Peyer's patch (tissue), 4 donors: ENCODE data around the gene PXDN. TPM values are rescaled to one million over a fixed set of nuclear protein-coding genes. Genes with fewer than 3 reads are reported as not detected.

Experiments
- DNase-seq, 3 donors: peaks; one replicate each; pipeline ENCODE4 v3.0.0-alpha.2; 2017 to 2019
- H3K27ac ChIP-seq, 4 donors: fragments of 200-600 bp; sonication (generic); one replicate each; pipeline ENCODE4 v1.5.1; 2016 to 2019
- H3K27me3 ChIP-seq, 2 donors: fragments of 200-600 bp; sonication (generic); one replicate each; pipeline ENCODE4 v1.5.1; 2019
- H3K36me3 ChIP-seq, 3 donors: fragments of 200-600 bp; sonication (generic); one replicate each; pipeline ENCODE4 v1.5.1; 2016 to 2019
- H3K4me1 ChIP-seq, 4 donors: fragments of 200-600 bp; sonication (generic); one replicate each; pipeline ENCODE4 v1.5.1; 2016 to 2019
- H3K4me3 ChIP-seq, 4 donors: fragments of 200-600 bp; sonication (generic); 1 replicate in 3 of 4; 2 replicates in 1 of 4; pipeline ENCODE4 v1.5.1; 2016 to 2019; ENCODE audit warnings: mild to moderate bottlenecking in 1 of 4
- H3K9me3 ChIP-seq, 4 donors: fragments of 200-600 bp; sonication (generic); one replicate each; pipeline ENCODE4 v1.5.1; 2016 to 2019; ENCODE audit warnings: mild to moderate bottlenecking in 1 of 4
- POLR2A ChIP-seq, 2 donors: fragments of 450-650 bp; IDR thresholded peaks; one replicate each; pipeline ENCODE4 v1.5.1; 2017; ENCODE audit warnings: antibody characterized with exemption in 2 of 2, mild to moderate bottlenecking in 2 of 2, moderate library complexity in 2 of 2
- total RNA-seq, 4 donors: library from RNA; depleted of rRNA; stranded (reverse); fragments of >200 nt; gene quantifications; one replicate each; pipeline ENCODE4 v1.1.0, GENCODE V29; 2016
- TF ChIP-seq, protein P1 (sequence below), 6 experiments: fragments of 450-650 bp in 4 of 6; fragments of 200-600 bp in 2 of 6; sonication (generic) in 1 of 6; IDR thresholded peaks; one replicate each; pipeline ENCODE4 v1.5.1; 2017 to 2019; ENCODE audit warnings: antibody characterized with exemption in 6 of 6, mild to moderate bottlenecking in 3 of 6, moderate library complexity in 1 of 6

Gene PXDN
- total RNA-seq, 4 donors from 2014 or later, result 7.5 to 148 (median 21.0) TPM

DNA sequence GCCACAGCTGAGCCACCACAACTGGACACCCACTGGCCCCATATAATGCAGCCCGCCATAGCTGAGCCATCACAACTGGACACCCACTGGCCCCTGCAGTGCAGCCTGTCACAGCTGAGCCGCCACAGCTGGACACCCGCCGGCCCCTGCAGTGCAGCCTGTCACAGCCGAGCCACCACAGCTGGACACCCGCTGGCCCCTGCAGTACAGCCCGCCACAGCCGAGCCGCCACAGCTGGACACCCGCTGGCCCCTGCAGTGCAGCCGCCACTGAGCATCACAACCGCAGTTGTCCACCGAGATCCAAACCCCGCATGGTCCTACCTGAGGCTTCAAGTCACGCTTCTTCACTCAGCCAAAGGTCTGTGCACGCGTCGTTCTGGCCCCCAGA, 134.2 kb downstream of the PXDN start:
- Histone ChIP-seq H3K4me3 (no peak overlapping the region), H3K27me3 (no peaks in the 10 kb centered on the region), H3K9me3 (no peaks in the 10 kb centered on the region), H3K27ac (no peak overlapping the region), H3K36me3 (no peaks in the 10 kb centered on the region), H3K4me1 (peaks cover 0 to 5% (median 0%) of the 10 kb centered on the region in 4 donors)
- TF ChIP-seq, protein P1, sequence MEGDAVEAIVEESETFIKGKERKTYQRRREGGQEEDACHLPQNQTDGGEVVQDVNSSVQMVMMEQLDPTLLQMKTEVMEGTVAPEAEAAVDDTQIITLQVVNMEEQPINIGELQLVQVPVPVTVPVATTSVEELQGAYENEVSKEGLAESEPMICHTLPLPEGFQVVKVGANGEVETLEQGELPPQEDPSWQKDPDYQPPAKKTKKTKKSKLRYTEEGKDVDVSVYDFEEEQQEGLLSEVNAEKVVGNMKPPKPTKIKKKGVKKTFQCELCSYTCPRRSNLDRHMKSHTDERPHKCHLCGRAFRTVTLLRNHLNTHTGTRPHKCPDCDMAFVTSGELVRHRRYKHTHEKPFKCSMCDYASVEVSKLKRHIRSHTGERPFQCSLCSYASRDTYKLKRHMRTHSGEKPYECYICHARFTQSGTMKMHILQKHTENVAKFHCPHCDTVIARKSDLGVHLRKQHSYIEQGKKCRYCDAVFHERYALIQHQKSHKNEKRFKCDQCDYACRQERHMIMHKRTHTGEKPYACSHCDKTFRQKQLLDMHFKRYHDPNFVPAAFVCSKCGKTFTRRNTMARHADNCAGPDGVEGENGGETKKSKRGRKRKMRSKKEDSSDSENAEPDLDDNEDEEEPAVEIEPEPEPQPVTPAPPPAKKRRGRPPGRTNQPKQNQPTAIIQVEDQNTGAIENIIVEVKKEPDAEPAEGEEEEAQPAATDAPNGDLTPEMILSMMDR (IDR thresholded peaks at IDR 0.05), result no peak
- no peak for TF ChIP-seq POLR2A (IDR thresholded peaks at IDR 0.05)
- DNase-seq, result no peak

DNA sequence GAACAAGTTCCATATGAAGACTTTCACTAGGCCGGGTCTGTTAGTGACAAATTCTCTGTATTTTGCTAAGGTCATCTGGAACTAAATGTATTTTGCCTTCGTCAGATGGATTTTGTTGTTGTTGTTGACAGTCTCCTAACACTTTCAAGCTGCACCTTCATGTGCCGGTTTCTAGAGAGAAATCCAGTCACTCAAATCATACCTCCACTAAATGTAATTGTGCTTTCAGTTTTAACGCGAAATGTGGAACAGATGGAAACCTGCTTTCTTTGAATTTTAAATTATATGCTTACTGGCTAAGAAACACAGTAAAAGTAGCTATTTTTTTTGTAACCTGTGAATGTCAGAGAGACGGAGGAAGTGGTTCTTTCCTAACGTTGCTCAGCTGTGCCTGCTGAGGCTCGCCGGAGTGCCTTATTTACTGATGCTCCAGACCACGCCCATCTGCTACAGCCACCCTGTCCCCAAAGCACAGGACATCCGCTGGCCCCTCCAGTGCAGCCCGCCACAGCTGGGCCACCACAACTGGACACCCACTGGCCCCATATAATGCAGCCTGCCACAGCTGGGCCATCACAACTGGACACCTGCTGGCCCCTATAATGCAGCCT, 134.7 kb downstream of the PXDN start:
- Histone ChIP-seq H3K9me3 (no peaks in the 10 kb centered on the region), H3K27ac (no peak overlapping the region), H3K27me3 (no peaks in the 10 kb centered on the region), H3K36me3 (no peaks in the 10 kb centered on the region), H3K4me3 (no peak overlapping the region), H3K4me1 (peaks cover 0 to 6% (median 0%) of the 10 kb centered on the region in 4 donors)
- TF ChIP-seq, protein P1 (IDR thresholded peaks at IDR 0.05), result no peak
- no peak for TF ChIP-seq POLR2A (IDR thresholded peaks at IDR 0.05)
- DNase-seq, result peak in 2 of 3 donors; percentile 20 to 30

DNA sequence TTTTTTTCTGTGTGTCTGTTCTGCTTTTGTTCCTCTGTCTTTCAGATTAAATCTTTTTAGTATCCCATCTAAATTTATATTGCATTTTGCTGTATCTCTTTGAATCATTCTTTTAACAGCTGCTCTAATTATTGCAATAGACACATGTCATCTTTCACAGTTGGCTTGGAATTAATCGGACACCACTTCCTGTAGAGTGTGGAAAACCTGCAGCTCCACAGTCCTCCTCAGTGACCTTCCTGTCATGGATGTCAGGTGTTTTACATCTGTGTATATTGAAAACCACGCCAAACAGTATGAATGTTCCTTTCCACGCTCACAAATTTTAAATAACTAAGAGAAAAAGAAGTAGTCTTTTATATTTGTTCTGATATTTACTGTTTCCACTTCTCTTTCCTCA, 135.3 kb downstream of the PXDN start:
- Histone ChIP-seq H3K36me3 (no peaks in the 10 kb centered on the region), H3K4me1 (peaks cover 0 to 6% (median 0%) of the 10 kb centered on the region in 4 donors), H3K4me3 (no peak overlapping the region), H3K27me3 (no peaks in the 10 kb centered on the region), H3K27ac (no peak overlapping the region), H3K9me3 (no peaks in the 10 kb centered on the region)
- DNase-seq, result no peak
- TF ChIP-seq POLR2A (IDR thresholded peaks at IDR 0.05), result no peak
- TF ChIP-seq, protein P1 (IDR thresholded peaks at IDR 0.05), result no peak

DNA sequence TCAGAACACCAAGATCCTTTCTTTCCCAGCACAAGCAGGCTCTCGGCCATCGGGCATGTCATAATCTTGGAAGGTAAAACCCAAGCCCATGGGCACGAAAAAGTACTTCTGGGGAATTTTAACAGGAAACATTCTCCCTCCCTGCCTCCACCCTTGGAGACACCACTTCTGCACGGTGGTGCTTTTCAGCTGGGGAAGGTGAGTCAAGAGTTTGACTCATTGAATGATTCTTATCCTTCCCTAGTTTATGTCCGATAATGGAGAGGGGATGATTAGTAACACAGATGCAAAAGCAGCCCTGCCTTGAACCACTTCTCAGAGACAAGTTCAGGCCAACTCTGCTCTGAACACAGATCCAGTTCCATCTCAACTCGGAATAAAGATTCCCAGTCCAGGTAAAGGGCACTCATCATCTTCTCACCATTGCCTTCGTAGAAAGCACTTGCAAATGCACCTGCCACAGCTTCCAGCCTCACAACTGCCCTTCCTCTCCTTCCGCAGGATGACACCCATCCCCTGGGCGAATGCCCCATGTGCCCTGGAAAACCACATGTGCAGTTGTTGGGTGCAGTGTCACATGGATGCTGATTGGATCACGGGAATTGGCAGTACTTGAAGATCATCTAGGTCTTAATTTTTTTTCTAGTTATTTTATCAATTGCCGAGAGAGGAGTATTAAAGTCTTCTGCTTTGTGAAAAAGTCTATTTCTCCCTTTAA, 136.2 kb downstream of the PXDN start:
- H3K4me3 ChIP-seq, result no peak overlapping the region
- peak in 1 of 3 donors; percentile 13 for DNase-seq
- H3K9me3 ChIP-seq, result no peaks in the 10 kb centered on the region

DNA sequence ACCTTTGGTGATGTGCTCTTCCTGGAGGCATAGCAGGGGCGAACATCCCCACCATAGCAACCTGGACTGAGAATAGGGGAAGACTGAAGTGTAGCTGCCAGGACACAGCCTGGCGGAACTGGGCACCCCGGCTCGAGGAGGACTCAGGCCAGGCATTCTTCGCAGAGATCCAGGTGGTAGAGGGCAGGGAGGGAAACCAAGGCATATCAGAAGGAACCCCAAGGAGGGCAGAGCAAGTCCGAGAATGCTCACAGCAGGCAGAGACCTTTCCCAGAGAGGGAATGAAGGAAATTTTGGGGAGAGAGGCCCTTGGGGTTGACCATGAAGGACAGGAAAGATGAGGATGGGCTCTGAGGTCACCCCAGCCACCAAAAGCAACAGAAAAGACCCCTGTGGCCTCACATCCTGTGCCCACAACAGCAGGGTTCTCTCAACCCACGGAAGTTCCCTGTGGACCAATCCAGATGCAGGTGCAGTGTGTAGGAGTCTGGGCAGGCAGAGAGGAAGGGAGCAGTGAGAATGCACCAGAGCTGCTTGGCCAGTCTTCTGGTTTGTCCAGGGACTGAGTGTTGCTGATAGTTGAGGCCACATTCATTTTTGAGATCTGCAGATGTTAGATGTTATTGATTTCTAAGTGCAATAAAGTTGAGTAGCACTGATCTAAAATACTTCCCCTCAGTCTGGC, 136.9 kb downstream of the PXDN start:
- Histone ChIP-seq H3K27me3 (no peaks in the 10 kb centered on the region), H3K4me3 (no peak overlapping the region), H3K27ac (no peak overlapping the region), H3K36me3 (no peaks in the 10 kb centered on the region), H3K9me3 (no peaks in the 10 kb centered on the region), H3K4me1 (peaks cover 0 to 6% (median 0%) of the 10 kb centered on the region in 4 donors)
- peak in 1 of 3 donors; percentile 21 for DNase-seq
- TF ChIP-seq, protein P1 (IDR thresholded peaks at IDR 0.05), result no peak
- TF ChIP-seq POLR2A (IDR thresholded peaks at IDR 0.05), result no peak

More for the DNA sequence above, 136.2 kb downstream of the PXDN start:
- Histone ChIP-seq H3K27me3 (no peaks in the 10 kb centered on the region), H3K27ac (no peak overlapping the region), H3K4me1 (peaks cover 0 to 6% (median 0%) of the 10 kb centered on the region in 4 donors), H3K36me3 (no peaks in the 10 kb centered on the region)
- TF ChIP-seq POLR2A (IDR thresholded peaks at IDR 0.05), result no peak
- TF ChIP-seq, protein P1 (IDR thresholded peaks at IDR 0.05), result no peak
